NCI-H345 (cell line): ENCODE results near the gene ZBTB17.
A peak's percentile ranks its signal among the peaks of the same experiment; 100 is the strongest.
"Not testable (repeated sequence)": the region's sequence is repeated elsewhere in the genome, so short reads cannot be mapped to it uniquely, and the experiment has no call there.

Experiments used
- DNase-seq: peaks from one replicate; lab custom pipeline; 2025; lab: John Stamatoyannopoulos, UW

ZBTB17 gene

GRCh38 chr1:16011936-16012589 lies 36.2 kb upstream of the ZBTB17 start:
- DNase-seq, result no peak

- no peak for DNase-seq
Observed at GRCh38 chr1:16010837-16011236, 34.9 kb upstream of the ZBTB17 start.

- DNase-seq, result no peak
Observed at GRCh38 chr1:16009678-16010077, 33.8 kb upstream of the ZBTB17 start.

DNA sequence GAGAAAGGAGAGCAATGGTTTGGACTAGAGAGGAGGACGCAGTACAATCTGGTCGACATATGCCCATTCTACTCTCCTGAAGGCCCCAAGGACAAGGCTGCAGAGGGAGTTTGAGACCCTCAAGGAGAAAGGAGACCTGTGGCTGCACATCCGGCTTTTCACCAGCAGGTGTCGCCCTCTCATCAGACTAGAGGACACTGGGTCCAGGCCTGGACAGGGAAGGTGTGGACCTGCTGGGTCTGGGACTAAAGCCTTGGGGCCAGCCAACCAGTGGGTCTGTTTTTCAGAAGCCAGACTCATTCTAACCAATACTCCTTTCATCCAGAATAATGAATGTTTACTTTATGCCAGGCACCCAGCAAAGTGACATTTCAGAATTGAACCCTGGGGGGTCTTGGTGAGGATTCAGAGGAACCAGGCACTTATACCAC lies 33.1 kb upstream of the ZBTB17 start:
- peak; percentile 64 for DNase-seq

DNA sequence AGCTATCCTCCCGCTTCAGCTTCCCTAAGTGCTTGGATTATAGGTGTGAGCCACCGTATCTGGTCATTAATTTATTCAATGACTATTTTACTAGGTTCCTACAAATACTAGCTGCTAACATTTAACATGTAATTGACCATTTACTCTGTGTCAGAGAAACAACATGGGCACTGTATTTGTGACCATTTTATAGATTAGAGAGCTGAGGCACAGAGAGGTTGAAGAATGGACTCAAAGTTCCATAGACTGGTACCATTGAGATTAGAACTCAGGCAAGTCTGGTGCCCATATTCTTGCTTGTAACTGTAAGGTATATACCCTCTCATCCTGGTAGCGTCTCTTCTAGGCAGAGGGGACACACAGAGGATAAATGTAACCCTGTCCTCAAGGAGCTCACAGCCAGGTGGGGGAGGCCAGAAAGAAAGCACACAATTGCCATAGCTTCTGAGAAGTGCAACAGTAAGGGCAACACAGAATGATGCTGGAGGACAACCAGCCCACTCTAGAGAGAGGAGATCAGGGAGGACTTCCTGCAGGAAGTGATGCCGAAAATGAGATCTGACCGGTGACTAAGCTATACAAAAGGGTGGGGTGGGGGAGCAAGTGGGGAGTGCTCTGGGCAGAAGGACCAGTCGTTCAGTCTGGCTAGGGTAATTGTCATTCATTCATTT lies 31.9 kb upstream of the ZBTB17 start:
- no peak for DNase-seq

DNA sequence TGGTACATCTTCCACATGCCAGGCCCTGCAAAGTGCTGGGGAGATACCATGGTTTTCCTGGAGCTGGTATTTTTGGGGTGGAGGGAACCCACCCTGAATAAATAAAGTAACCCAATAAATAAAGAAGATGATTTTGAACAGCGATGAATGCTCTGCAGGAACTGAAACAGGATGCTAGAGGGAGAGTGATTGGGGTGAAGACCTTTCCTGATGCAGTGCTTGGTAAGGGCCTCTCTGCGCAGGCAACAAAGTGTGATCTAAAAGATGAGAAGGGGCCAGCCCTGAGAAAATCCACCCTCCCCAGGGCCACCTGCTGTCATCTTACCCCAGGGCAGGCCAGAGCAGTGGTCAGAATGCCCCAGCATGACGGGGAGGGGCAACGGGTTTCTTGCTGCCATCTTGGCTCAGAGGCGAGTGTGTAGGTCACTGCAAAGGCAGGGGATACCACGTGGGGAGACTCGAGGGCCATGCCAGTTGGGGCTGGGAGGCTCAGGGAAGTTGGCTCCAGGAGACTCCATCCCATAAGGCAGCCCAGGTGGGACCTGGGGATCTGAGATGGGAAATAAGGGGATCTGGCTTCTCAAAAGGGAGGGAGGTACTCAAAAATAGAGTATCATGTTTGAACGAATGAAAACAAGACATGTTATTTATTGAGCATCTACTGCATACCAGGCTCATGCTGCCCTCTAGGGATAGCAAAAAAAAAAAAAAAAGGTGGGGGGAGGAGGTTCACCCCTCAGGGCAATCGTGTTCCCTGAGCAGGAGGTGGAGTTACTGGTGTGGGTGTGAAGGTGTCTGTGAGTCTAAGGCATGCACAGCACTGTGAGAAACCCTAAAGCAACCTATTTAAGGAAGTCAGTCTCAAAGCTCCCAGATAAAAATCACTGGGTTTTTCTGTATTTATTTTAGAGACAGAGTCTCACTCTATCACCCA lies 30.9 kb upstream of the ZBTB17 start:
- DNase-seq, result no peak

DNA sequence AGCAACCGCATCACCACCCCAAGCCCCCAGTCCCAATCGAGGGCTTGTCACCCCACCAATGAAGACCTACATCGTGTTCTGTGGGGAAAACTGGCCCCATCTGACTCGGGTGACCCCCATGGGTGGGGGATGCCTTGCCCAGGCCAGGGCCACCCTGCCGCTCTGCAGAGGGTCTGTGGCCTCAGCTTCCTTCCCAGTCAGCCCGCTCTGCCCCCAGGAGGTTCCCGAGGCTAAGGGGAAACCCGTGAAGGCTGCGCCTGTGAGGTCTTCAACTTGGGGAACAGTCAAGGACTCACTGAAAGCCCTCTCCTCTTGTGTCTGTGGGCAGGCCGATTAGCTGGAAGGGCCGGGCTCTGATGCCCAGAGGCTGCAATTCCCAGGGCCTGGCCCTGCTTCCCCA lies 30.1 kb upstream of the ZBTB17 start:
- DNase-seq, result no peak

DNA sequence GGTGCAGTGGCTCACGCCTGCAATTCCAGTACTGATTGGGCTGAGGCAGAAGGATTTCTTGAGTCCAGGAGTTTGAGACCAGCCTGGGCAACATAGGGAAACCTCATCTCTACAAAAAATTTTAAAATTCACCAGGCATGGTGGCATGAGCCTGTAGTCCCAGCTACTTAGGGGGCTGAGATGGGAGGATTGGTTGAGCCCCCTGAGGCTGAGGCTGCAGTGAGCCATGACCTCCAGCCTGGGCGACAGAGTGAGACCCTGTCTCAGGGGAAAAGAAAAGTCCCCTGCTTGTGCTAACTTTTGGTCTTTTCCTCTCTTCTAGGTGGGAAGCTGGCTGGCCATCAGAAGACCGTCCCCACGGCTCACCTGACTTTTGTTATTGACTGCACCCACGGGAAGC lies 29.7 kb upstream of the ZBTB17 start:
- no peak for DNase-seq

GRCh38 chr1:16001274-16001673 lies 25.4 kb upstream of the ZBTB17 start:
- not testable (repeated sequence) for DNase-seq

- no peak for DNase-seq
Observed at GRCh38 chr1:15998929-15999328, 23.0 kb upstream of the ZBTB17 start.

DNA sequence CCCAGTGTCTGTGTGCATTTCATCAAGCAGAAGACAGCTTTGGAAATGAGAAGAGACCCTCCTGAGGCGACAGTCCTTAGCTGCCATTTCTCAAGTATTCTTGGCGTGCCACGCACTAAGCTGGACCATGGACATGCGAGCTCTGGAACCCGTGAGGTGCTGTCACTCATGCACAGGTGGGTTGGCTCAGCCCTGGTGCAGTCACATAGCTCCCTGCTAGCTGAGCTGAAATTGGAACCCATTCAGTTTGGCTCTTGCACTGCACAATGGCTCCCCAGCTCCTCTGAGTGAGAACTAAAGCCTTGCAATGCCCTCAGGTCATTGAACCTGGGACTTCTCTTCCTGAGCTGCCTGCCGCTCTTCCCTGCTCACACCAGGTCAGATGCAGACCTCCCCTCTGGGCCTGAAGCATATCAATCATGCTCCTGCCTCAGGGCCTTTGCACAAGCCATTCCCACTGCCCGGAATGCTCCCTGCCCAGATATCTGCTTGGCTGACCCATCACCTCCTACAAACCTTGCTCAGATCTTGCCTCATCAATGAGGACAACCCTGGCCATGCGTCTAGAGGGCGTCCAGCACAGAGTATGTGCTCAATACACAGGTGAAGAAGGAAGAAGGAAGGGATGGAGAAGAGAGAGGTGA lies 21.9 kb upstream of the ZBTB17 start:
- no peak for DNase-seq

GRCh38 chr1:15997076-15997585 lies 21.2 kb upstream of the ZBTB17 start:
- no peak for DNase-seq

- no peak for DNase-seq
Observed at GRCh38 chr1:15994590-15995351, 18.9 kb upstream of the ZBTB17 start.

GRCh38 chr1:15994081-15994480 lies 18.2 kb upstream of the ZBTB17 start:
- no peak for DNase-seq

DNA sequence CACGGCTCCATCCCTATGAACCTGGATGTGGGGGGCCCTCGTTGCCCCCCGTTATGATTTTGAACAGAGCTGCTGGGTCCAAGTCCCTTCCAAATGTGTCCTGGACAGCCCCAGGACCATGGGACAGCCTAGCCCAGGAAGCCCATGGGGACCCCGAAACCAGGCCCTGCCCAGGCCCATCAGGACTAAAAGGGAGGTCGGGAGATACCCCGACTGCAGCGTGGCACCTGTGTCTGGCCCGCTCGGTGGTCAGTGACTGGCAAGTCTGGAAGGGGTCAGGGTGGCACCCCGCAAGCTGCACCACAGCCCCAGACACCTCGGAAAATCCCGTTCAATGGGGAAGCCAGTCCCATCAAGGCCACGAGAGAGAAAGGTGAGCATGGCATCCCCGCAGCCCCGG lies 17.8 kb upstream of the ZBTB17 start:
- DNase-seq, result no peak

DNA sequence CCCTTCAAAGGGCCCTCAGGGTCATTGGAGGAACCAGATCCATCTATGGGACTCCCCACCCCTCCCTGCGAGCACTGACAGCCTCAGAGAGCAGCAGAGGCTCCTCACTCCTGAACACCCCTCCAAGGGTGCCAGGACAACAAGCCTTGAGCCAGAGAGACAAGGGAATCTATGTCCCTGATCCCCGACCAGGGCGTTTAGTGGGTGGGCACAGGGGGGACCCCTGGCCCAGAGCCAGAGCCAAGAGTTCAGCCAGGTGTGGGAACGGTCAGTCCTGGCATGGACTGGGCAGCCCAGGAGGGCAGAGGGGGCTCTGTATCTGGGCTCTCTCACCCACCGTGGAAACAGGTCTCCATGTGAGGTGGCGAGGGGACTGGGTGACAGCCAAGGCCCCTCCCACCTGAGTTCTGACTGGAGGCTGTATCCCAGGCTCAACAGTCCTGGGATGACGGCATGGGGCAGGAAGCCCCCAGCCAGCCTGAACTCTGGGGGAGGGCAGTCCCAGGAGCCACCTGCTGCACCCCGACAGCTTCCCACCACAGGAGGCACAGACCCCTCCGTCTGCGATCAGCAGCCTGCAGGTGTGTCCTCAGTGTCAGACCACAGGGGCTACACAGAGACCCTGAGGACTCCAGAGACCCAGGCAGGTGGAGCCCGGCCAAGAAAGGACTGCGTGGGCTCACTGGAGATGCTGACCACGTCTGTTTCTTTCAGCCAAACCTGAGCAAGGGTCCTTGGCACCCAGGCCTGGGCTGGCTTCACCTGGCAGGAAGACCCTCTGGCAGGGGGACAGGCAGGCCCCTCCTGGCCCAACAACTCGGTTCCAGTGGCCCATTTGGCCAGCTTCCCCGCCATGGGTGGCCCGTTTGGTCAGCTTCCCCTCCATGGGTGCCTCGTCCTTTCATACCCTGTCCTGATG lies 16.9 kb upstream of the ZBTB17 start:
- DNase-seq, result no peak

- DNase-seq, result no peak
Observed at GRCh38 chr1:15992187-15992553, 16.3 kb upstream of the ZBTB17 start.

DNA sequence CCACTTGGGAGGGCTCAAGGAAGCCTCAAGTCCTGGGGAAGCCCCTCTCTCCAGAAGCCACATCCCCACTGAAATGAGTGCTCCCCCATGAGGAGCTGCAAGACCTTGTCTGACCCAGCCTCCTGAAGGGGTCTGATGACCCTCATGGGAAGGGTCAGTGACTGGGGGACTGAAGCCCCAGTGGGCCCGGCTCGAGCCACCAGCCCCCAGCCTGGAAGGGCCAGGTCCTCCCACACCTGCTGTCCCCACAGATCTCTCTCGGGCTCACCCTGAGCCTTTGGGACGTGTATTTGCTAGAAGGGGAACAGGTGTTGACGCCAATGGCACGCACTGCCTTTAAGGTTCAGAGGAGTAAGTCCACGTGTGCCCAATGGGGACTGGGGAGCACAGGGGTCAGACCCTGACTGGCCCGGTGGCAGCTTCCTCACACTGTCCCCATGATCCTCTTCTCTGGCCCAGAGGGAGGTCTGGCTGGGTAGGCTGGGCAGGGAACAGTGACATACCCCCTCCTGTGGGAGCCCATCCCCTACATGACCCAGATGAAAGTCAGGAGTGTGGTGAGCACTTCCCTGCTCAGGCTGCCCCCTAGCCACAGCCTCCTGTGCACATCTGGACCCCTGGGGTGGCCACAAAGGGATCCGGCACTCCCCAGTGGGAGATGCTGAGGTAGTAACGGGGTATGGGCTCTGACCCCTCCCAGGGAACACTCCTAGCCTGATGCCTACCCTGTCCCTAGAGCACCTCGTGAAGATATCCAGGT lies 15.7 kb upstream of the ZBTB17 start:
- DNase-seq, result no peak

DNA sequence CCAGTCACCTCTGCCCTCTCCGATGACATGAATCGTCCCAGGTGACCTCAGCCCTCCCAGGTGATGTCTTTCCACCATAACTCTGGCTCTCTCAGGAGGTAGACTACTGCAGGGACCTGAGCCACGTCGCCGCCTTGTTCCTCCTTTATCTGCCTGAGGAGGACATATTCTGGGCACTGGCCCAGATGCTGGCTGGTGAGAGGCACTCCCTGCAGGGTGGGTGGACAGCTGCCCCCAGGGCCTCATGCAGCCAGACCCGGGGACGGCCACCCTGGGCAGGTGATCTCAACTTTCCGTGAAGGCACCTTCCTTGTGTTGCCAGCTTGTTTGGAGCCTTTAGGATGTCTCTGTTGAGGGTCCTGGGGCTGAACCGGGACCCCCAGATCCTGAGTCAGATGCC lies 13.9 kb upstream of the ZBTB17 start:
- no peak for DNase-seq
